ENCODE measurements around the gene C16orf89. TPM values are rescaled to one million over a fixed set of nuclear protein-coding genes. Genes with fewer than 3 reads are reported as not detected.

C16orf89 gene
- total and polyA plus RNA-seq, 10 of the 15 experiments (the other 5 are each of a cell fraction or from before 2014, with no cell fraction given) = not detected

- TF ChIP-seq JUNB (IDR thresholded peaks at IDR 0.05) (no peak), ZBED1 (IDR thresholded peaks at IDR 0.05; ENCODE audit: borderline replicate concordance) (no peak)
- TF ChIP-seq, protein P1, sequence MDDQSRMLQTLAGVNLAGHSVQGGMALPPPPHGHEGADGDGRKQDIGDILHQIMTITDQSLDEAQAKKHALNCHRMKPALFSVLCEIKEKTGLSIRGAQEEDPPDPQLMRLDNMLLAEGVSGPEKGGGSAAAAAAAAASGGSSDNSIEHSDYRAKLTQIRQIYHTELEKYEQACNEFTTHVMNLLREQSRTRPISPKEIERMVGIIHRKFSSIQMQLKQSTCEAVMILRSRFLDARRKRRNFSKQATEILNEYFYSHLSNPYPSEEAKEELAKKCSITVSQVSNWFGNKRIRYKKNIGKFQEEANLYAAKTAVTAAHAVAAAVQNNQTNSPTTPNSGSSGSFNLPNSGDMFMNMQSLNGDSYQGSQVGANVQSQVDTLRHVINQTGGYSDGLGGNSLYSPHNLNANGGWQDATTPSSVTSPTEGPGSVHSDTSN (IDR thresholded peaks at IDR 0.05; ENCODE audit: insufficient replicate concordance, low read depth, low read length) = no peak
Measured at GRCh38 chr16:5018793-5019192, 47.0 kb downstream of the C16orf89 start (continued).

DNA sequence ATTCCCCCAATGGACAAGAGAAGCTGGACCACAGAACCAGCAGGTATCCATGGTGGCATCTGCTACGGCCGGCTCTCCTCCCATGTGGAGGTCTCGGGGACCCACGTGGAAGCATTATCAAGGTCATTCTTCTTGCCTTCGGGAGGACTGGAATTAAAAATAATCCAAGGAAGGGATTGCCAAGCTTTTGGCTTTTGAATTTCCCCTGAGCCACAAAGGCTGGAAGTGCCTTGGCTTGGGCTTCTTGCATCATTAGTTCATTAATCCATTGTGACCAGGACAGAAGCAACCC lies 48.1 kb downstream of the C16orf89 start:
- no peaks in the 10 kb centered on the region for H3K36me3 ChIP-seq (ENCODE audit: control insufficient read depth in 2 of 2, insufficient read depth in 2 of 2, low read length in 1 of 2)
- H3K9ac ChIP-seq (ENCODE audit: control insufficient read depth, insufficient read depth, low read length) = no peak overlapping the region
- no peak for FAIRE-seq
- ATAC-seq = no peak
- intact Hi-C loops (cut with micrococcal nuclease; ENCODE audit: unreplicated experiment) = no loop called here
- no TSS peak for BruUV-seq (replicated peaks)
- TF ChIP-seq SP1 (IDR thresholded peaks at IDR 0.05; ENCODE audit: low read depth, low read length) = no peak
- no peak for TF ChIP-seq JUND (IDR thresholded peaks at IDR 0.05; ENCODE audit: low read depth, low read length)
- no peak for TF ChIP-seq ZNF207 (IDR thresholded peaks at IDR 0.05; ENCODE audit: borderline replicate concordance)
- TF ChIP-seq PML (IDR thresholded peaks at IDR 0.05; ENCODE audit: low read length) = no peak
- TF ChIP-seq TCF7 (IDR thresholded peaks at IDR 0.05; ENCODE audit: borderline replicate concordance) = no peak
- no peak for TF ChIP-seq ZNF217 (IDR thresholded peaks at IDR 0.05)
- TF ChIP-seq IRF5 (IDR thresholded peaks at IDR 0.05; ENCODE audit: borderline replicate concordance) = no peak
- TF ChIP-seq CBX5 (IDR thresholded peaks at IDR 0.05; ENCODE audit: low read depth) = no peak
- no peak for TF ChIP-seq TCF12 (IDR thresholded peaks at IDR 0.05; ENCODE audit: low read depth, low read length)
- no peak for TF ChIP-seq NR2F1 (conservative IDR thresholded peaks at IDR 0.05)
- no peak for TF ChIP-seq RELB (IDR thresholded peaks at IDR 0.05; ENCODE audit: low read depth)
- TF ChIP-seq, protein P2, sequence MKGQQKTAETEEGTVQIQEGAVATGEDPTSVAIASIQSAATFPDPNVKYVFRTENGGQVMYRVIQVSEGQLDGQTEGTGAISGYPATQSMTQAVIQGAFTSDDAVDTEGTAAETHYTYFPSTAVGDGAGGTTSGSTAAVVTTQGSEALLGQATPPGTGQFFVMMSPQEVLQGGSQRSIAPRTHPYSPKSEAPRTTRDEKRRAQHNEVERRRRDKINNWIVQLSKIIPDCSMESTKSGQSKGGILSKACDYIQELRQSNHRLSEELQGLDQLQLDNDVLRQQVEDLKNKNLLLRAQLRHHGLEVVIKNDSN (IDR thresholded peaks at IDR 0.05; ENCODE audit: borderline replicate concordance, extremely low read length, insufficient read depth, low read depth, low read length) = no peak
- TF ChIP-seq HDAC2 (IDR thresholded peaks at IDR 0.05) = no peak
- no peaks in the 10 kb centered on the region for H3K9me3 ChIP-seq (replicated peaks; ENCODE audit: control insufficient read depth, insufficient read depth, low read length)
- no peaks in the 10 kb centered on the region for H4K20me1 ChIP-seq (ENCODE audit: control insufficient read depth, insufficient read depth)
- no peaks in the 10 kb centered on the region for H3K79me2 ChIP-seq (ENCODE audit: control insufficient read depth, insufficient read depth, low read length)
- no peak overlapping the region for H3K27ac ChIP-seq (ENCODE audit: control insufficient read depth, insufficient read depth)
- SMC1A ChIA-PET (ENCODE audit: uncharacterized antibody, unreplicated experiment) = interaction anchor here (1.0 kb wide), 1 partner anchor 42 kb away, joined by 3 read pairs; no protein-coding TSS in a partner anchor
- no peaks in the 10 kb centered on the region for H3K4me1 ChIP-seq (ENCODE audit: control insufficient read depth, insufficient read depth, low read length)
- no peak overlapping the region for H3K4me2 ChIP-seq (ENCODE audit: control insufficient read depth, insufficient read depth)
- no peak overlapping the region for H3K4me3 ChIP-seq
- WGBS (ENCODE audit: insufficient coverage, insufficient replicate concordance, low lambda C conversion rate, missing lambda C conversion rate) = 59% methylated on average over 5 of the region's 5 CpGs
- POLR2A ChIA-PET = no interaction called here
- CTCF ChIA-PET = no interaction called here
- in situ Hi-C loops (cut with MboI) = no loop called here
- no peak for DNase-seq (ENCODE audit: low read depth, low spot score)
- H3K27me3 ChIP-seq (replicated peaks in 1 of 2; ENCODE audit: control insufficient read depth in 2 of 2, insufficient read depth in 2 of 2, low read length in 1 of 2) = no peaks in the 10 kb centered on the region
- H2AFZ ChIP-seq (ENCODE audit: control insufficient read depth, low read depth, low read length) = no peak overlapping the region
- RAD21 ChIA-PET (ENCODE audit: unreplicated experiment) = no interaction called here

Measured in GM12878 (cell line).